GM19193 (cell line): ENCODE results near the gene GRK5.

ENCODE experiments used
- POLR2A ChIP-seq: IDR thresholded peaks from 4 replicates; pipeline ENCODE4 v1.6.1; 2011; ENCODE audit not compliant: insufficient read depth, insufficient read length; ENCODE audit errors: extremely low read depth

Gene GRK5

GRCh38 chr10:119448628-119449584 is 241.5 kb downstream of the GRK5 start:
- TF ChIP-seq POLR2A = no peak

GRCh38 chr10:119449760-119450461 is 242.5 kb downstream of the GRK5 start:
- TF ChIP-seq POLR2A = no peak

GRCh38 chr10:119450606-119451299 is 243.4 kb downstream of the GRK5 start:
- no peak for TF ChIP-seq POLR2A

- no peak for TF ChIP-seq POLR2A
Observed at GRCh38 chr10:119451300-119451896, 244.0 kb downstream of the GRK5 start.

- TF ChIP-seq POLR2A = no peak
Observed at GRCh38 chr10:119452396-119452795, 245.0 kb downstream of the GRK5 start.

- TF ChIP-seq POLR2A = no peak
Observed at GRCh38 chr10:119453313-119453712, 245.9 kb downstream of the GRK5 start.

- no peak for TF ChIP-seq POLR2A
Observed at GRCh38 chr10:119454316-119454715, 246.9 kb downstream of the GRK5 start.

- no peak for TF ChIP-seq POLR2A
Observed at GRCh38 chr10:119454990-119455389, 247.6 kb downstream of the GRK5 start.

- no peak for TF ChIP-seq POLR2A
Observed at GRCh38 chr10:119455609-119456434, 248.5 kb downstream of the GRK5 start.

GRCh38 chr10:119456435-119456810 is 249.1 kb downstream of the GRK5 start:
- no peak for TF ChIP-seq POLR2A

- no peak for TF ChIP-seq POLR2A
Observed at GRCh38 chr10:119457966-119458766, 250.8 kb downstream of the GRK5 start.

- no peak for TF ChIP-seq POLR2A
Observed at GRCh38 chr10:119459681-119460340, 252.4 kb downstream of the GRK5 start.
